KG1 (cell line): ENCODE measurements around the gene PCGF6.

Source experiments
- DNase-seq: peaks from one replicate; lab custom pipeline; 2025; lab: John Stamatoyannopoulos, UW

PCGF6 gene

GRCh38 chr10:103256613-103257012, 94.3 kb downstream of the PCGF6 start:
- no peak for DNase-seq

GRCh38 chr10:103254538-103255325, 96.2 kb downstream of the PCGF6 start:
- no peak for DNase-seq

- no peak for DNase-seq
Observed at GRCh38 chr10:103254113-103254512, 96.8 kb downstream of the PCGF6 start.
